ENCODE results near the gene DDX39A.

The DDX39A gene

DNA sequence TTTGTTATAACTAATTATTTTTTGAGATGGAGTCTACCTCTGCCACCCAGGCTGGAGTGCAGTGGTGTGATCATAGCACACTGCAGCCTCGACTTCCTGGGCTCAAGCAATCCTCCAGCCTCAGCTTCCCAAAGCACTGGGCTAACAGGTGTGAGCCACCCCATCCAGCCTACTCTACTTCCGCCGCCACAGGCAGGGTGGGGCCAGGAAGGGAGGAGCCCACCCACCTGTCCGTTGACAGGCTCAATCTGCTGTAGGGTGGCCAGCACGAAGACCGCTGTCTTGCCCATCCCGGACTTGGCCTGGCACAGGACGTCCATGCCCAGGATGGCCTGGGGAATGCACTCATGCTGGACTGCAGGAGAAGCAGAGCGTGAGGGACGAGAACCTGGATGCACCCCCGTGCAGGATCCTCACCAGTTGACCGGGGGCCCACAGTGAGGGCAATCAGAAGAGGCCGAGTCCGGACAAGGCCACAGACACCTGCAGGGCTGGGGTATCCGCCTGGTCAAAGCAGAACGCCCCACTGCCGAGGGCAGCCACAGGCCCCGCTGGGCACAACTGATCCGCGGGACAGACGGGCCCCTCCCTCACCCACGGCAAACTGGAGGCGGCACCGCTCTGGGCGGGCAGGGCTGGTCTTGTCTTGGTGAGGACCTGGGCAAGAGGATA lies 6.7 kb downstream of the DDX39A start:
- no peak for DNase-seq
- 95% methylated on average over 25 of the region's 25 CpGs for WGBS
- Histone ChIP-seq H3K79me1 (replicated peaks; ENCODE audit: low read length, poor library complexity, severe bottlenecking) (peaks cover 22% of the 10 kb centered on the region), H3K9me3 (ENCODE audit: control insufficient read depth, low read length) (no peaks in the 10 kb centered on the region), H3K4me2 (ENCODE audit: low read length, poor library complexity, severe bottlenecking) (no peak overlapping the region), H3K18ac (ENCODE audit: low read depth in 1 of 2, low read length in 2 of 2) (no peak overlapping the region), H2AK5ac (ENCODE audit: low read length, severe bottlenecking) (no peak overlapping the region), H3K14ac (ENCODE audit: low read length in 2 of 2) (peak overlapping the region in 1 of 2 experiments; percentile 75), H3K36me3 (ENCODE audit: control insufficient read depth in 1 of 2, insufficient read depth in 2 of 2, low read depth in 1 of 2, low read length in 2 of 2) (peaks cover 63 to 73% of the 10 kb centered on the region in 2 experiments), H3K27me3 (ENCODE audit: control insufficient read depth in 1 of 2, insufficient read depth in 1 of 2, low read length in 2 of 2) (no peaks in the 10 kb centered on the region), H3K9ac (ENCODE audit: low read length) (no peak overlapping the region), H2BK12ac (ENCODE audit: low read length in 2 of 2) (no peak overlapping the region), H3K4me1 (ENCODE audit: control insufficient read depth, insufficient read depth, low read depth, low read length) (peaks cover 29% of the 10 kb centered on the region), H4K8ac (ENCODE audit: low read length) (no peak overlapping the region), H3K23ac (ENCODE audit: low read length in 2 of 2) (peak overlapping the region in 1 of 2 experiments; percentile 14), H3K4ac (ENCODE audit: low read depth in 1 of 2, low read length in 2 of 2) (no peak overlapping the region), H2AFZ (ENCODE audit: low read depth, low read length) (no peak overlapping the region), H2BK15ac (ENCODE audit: low read depth, poor library complexity, severe bottlenecking) (no peak overlapping the region), H4K91ac (ENCODE audit: low read length) (no peak overlapping the region), H2BK5ac (ENCODE audit: low read depth, low read length, poor library complexity, severe bottlenecking) (no peak overlapping the region), H2BK120ac (ENCODE audit: low read depth, low read length) (no peak overlapping the region), H3K4me3 (ENCODE audit: insufficient read depth in 1 of 2, low read depth in 1 of 2, low read length in 2 of 2) (no peak overlapping the region), H3K27ac (ENCODE audit: low read length, poor library complexity, severe bottlenecking) (no peak overlapping the region)

DNA sequence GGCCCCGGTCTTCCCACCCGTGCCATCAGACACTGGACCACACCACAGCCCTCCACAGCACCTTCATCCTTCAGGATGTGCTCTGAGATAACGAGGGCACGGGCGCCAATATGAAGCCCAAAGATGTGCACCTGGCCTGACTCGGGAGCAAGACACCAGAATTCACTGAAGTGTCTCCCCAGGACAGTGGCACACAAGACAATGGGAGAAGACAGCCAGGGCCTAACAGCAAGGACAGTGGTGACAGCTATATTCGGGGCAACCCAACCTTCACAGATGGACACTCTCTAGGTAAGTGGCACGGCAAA lies 7.2 kb downstream of the DDX39A start:
- peaks cover 29% of the 10 kb centered on the region for H3K4me1 ChIP-seq (ENCODE audit: control insufficient read depth, insufficient read depth, low read depth, low read length)
- no peak overlapping the region for H4K91ac ChIP-seq (ENCODE audit: low read length)
- 95% methylated on average over 8 of the region's 8 CpGs for WGBS
- no peak overlapping the region for H2BK15ac ChIP-seq (ENCODE audit: low read depth, poor library complexity, severe bottlenecking)
- H3K9me3 ChIP-seq (ENCODE audit: control insufficient read depth, low read length), result no peaks in the 10 kb centered on the region
- DNase-seq, result no peak
- peaks cover 24% of the 10 kb centered on the region for H3K79me1 ChIP-seq (replicated peaks; ENCODE audit: low read length, poor library complexity, severe bottlenecking)
- no peak overlapping the region for H3K27ac ChIP-seq (ENCODE audit: low read length, poor library complexity, severe bottlenecking)
- H3K9ac ChIP-seq (ENCODE audit: low read length), result no peak overlapping the region
- no peak overlapping the region for H3K4me2 ChIP-seq (ENCODE audit: low read length, poor library complexity, severe bottlenecking)
- no peak overlapping the region for H4K8ac ChIP-seq (ENCODE audit: low read length)
- no peak overlapping the region for H3K4ac ChIP-seq (ENCODE audit: low read depth in 1 of 2, low read length in 2 of 2)
- peaks cover 69 to 78% of the 10 kb centered on the region in 2 experiments for H3K36me3 ChIP-seq (ENCODE audit: control insufficient read depth in 1 of 2, insufficient read depth in 2 of 2, low read depth in 1 of 2, low read length in 2 of 2)
- no peak overlapping the region for H3K14ac ChIP-seq (ENCODE audit: low read length in 2 of 2)
- H3K18ac ChIP-seq (ENCODE audit: low read depth in 1 of 2, low read length in 2 of 2), result no peak overlapping the region
- H3K4me3 ChIP-seq (ENCODE audit: insufficient read depth in 1 of 2, low read depth in 1 of 2, low read length in 2 of 2), result no peak overlapping the region
- no peaks in the 10 kb centered on the region for H3K27me3 ChIP-seq (ENCODE audit: control insufficient read depth in 1 of 2, insufficient read depth in 1 of 2, low read length in 2 of 2)
- no peak overlapping the region for H2AK5ac ChIP-seq (ENCODE audit: low read length, severe bottlenecking)
- H2AFZ ChIP-seq (ENCODE audit: low read depth, low read length), result no peak overlapping the region
- H2BK120ac ChIP-seq (ENCODE audit: low read depth, low read length), result no peak overlapping the region
- no peak overlapping the region for H3K23ac ChIP-seq (ENCODE audit: low read length in 2 of 2)
- no peak overlapping the region for H2BK5ac ChIP-seq (ENCODE audit: low read depth, low read length, poor library complexity, severe bottlenecking)
- H2BK12ac ChIP-seq (ENCODE audit: low read length in 2 of 2), result no peak overlapping the region

DNA sequence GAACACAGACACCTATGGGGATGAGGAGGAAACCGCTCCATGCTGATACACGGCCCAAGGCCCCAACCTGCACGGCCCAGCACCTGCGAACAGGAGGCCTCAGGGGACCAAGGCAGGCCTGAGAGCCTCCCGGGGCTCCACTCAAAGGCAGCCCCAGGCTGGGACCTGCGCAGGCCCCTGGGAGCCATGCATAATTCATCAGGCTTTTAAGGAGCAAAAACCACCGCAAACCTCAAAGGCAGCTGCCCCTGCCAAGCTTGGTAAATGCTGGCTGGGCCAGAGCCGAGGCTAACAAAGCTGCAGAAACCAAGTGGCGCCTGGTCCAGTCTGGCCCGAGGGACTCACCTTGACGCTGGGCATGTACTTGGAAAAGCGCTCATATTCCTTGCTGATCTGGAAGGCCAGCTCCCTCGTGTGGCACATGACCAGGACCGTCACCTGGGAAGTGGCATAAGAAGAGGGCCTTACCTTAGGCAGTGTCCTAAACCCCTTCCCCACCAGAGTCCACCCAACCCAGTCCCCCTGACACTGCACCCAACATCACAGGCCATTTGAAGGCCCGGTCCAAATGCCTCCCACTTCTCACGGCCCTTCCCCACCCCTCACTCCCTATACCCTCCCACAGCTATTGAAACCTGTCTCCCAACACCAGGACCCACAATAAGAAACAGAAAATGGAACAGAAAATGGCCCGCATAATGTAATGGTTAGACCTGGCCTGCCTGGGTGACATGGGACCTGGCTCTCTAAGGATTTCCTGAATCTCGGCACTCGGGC lies 7.8 kb downstream of the DDX39A start:
- H3K23ac ChIP-seq (ENCODE audit: low read length in 2 of 2), result no peak overlapping the region
- no peak overlapping the region for H4K91ac ChIP-seq (ENCODE audit: low read length)
- H3K9me3 ChIP-seq (ENCODE audit: control insufficient read depth, low read length), result no peaks in the 10 kb centered on the region
- H3K27me3 ChIP-seq (ENCODE audit: control insufficient read depth in 1 of 2, insufficient read depth in 1 of 2, low read length in 2 of 2), result no peaks in the 10 kb centered on the region
- H3K4me3 ChIP-seq (ENCODE audit: insufficient read depth in 1 of 2, low read depth in 1 of 2, low read length in 2 of 2), result no peak overlapping the region
- H2BK120ac ChIP-seq (ENCODE audit: low read depth, low read length), result no peak overlapping the region
- no peak overlapping the region for H3K14ac ChIP-seq (ENCODE audit: low read length in 2 of 2)
- no peak for DNase-seq
- no peak overlapping the region for H4K8ac ChIP-seq (ENCODE audit: low read length)
- H3K18ac ChIP-seq (ENCODE audit: low read depth in 1 of 2, low read length in 2 of 2), result no peak overlapping the region
- H3K79me1 ChIP-seq (replicated peaks; ENCODE audit: low read length, poor library complexity, severe bottlenecking), result peaks cover 24% of the 10 kb centered on the region
- H2BK12ac ChIP-seq (ENCODE audit: low read length in 2 of 2), result no peak overlapping the region
- 96% methylated on average over 19 of the region's 19 CpGs for WGBS
- H3K4me1 ChIP-seq (ENCODE audit: control insufficient read depth, insufficient read depth, low read depth, low read length), result peaks cover 27% of the 10 kb centered on the region
- no peak overlapping the region for H2AK5ac ChIP-seq (ENCODE audit: low read length, severe bottlenecking)
- H3K36me3 ChIP-seq (ENCODE audit: control insufficient read depth in 1 of 2, insufficient read depth in 2 of 2, low read depth in 1 of 2, low read length in 2 of 2), result peaks cover 72 to 82% of the 10 kb centered on the region in 2 experiments
- no peak overlapping the region for H3K27ac ChIP-seq (ENCODE audit: low read length, poor library complexity, severe bottlenecking)
- no peak overlapping the region for H2AFZ ChIP-seq (ENCODE audit: low read depth, low read length)
- no peak overlapping the region for H3K9ac ChIP-seq (ENCODE audit: low read length)
- H3K4ac ChIP-seq (ENCODE audit: low read depth in 1 of 2, low read length in 2 of 2), result no peak overlapping the region
- no peak overlapping the region for H3K4me2 ChIP-seq (ENCODE audit: low read length, poor library complexity, severe bottlenecking)
- H2BK15ac ChIP-seq (ENCODE audit: low read depth, poor library complexity, severe bottlenecking), result no peak overlapping the region
- H2BK5ac ChIP-seq (ENCODE audit: low read depth, low read length, poor library complexity, severe bottlenecking), result no peak overlapping the region

DNA sequence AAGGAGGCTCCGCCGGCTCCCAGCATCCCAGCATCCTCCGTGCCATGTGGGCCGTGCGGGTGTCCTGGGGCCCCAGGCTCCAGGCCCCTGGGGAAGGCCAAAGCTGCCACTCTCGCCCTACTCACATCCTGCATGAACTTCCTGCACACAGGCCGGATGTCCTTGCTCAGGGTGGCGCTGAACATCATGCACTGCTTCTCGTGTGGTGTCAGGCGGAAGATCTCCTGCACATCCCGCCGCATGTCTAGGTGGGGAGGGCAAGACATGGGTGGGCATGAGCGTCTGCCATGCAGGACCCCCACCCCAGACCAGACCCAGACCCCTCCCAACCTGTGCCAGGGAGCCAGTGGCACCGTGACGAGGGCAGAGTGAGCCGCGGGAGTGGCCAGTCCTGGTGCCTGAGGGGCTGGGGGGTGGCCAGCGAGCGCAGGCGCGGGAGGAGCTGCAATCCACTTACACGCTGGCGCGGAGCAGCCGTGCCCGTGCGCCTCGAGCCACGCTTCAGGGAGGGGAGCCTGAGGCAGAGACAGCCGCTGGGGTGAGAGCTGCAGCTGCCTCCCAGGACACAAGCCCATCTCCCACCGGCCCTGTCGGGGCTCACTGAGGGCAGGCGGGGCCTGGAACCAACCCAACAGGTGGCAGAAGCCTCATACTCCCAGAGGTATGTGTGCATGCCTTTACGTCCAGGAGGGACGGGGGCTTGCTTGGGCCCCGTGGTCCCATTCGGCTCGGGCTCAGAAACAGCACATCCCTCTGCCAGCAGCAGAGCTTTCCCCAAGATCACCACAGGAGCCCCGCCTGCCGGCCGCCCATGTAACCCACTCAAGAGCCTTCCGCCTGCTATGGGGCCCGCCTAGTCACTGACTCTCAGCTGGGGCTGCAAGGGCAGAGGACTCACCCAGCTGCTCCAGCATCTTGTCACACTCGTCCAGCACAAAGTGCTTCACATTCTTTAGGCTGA lies 8.8 kb downstream of the DDX39A start:
- Histone ChIP-seq H2AFZ (ENCODE audit: low read depth, low read length) (no peak overlapping the region), H2BK5ac (ENCODE audit: low read depth, low read length, poor library complexity, severe bottlenecking) (no peak overlapping the region), H2AK5ac (ENCODE audit: low read length, severe bottlenecking) (no peak overlapping the region), H3K4me3 (ENCODE audit: insufficient read depth in 1 of 2, low read depth in 1 of 2, low read length in 2 of 2) (no peak overlapping the region), H3K27ac (ENCODE audit: low read length, poor library complexity, severe bottlenecking) (no peak overlapping the region), H3K79me1 (replicated peaks; ENCODE audit: low read length, poor library complexity, severe bottlenecking) (peaks cover 24% of the 10 kb centered on the region), H2BK120ac (ENCODE audit: low read depth, low read length) (no peak overlapping the region), H3K27me3 (ENCODE audit: control insufficient read depth in 1 of 2, insufficient read depth in 1 of 2, low read length in 2 of 2) (no peaks in the 10 kb centered on the region), H3K9me3 (ENCODE audit: control insufficient read depth, low read length) (no peaks in the 10 kb centered on the region), H4K8ac (ENCODE audit: low read length) (no peak overlapping the region), H3K18ac (ENCODE audit: low read depth in 1 of 2, low read length in 2 of 2) (no peak overlapping the region), H2BK15ac (ENCODE audit: low read depth, poor library complexity, severe bottlenecking) (no peak overlapping the region), H3K4me2 (ENCODE audit: low read length, poor library complexity, severe bottlenecking) (no peak overlapping the region), H3K4ac (ENCODE audit: low read depth in 1 of 2, low read length in 2 of 2) (no peak overlapping the region), H3K23ac (ENCODE audit: low read length in 2 of 2) (no peak overlapping the region), H3K14ac (ENCODE audit: low read length in 2 of 2) (no peak overlapping the region), H3K36me3 (ENCODE audit: control insufficient read depth in 1 of 2, insufficient read depth in 2 of 2, low read depth in 1 of 2, low read length in 2 of 2) (peaks cover 74 to 78% of the 10 kb centered on the region in 2 experiments), H3K9ac (ENCODE audit: low read length) (no peak overlapping the region), H4K91ac (ENCODE audit: low read length) (no peak overlapping the region), H3K4me1 (ENCODE audit: control insufficient read depth, insufficient read depth, low read depth, low read length) (peaks cover 26% of the 10 kb centered on the region), H2BK12ac (ENCODE audit: low read length in 2 of 2) (no peak overlapping the region)
- DNase-seq, result no peak
- 95% methylated on average over 44 of the region's 44 CpGs for WGBS
